Lung (tissue), 12 donors: ENCODE data around the gene GABRG3. TPM values are rescaled to one million over a fixed set of nuclear protein-coding genes. Genes with fewer than 3 reads are reported as not detected.
A peak's percentile ranks its signal among the peaks of the same experiment; 100 is the strongest.

Experiments used
- ATAC-seq: fragments of 200-7000 bp; cut with Tn5 transposase; one replicate; pipeline ENCODE4 v1.9.1; 2020; ENCODE audit warnings: moderate number of reproducible peaks; ENCODE audit not compliant: insufficient read depth, low FRiP score
- DNase-seq, 3 donors: peaks; one replicate each; pipeline ENCODE4 v3.0.0-alpha.2; 2013 to 2017
- H3K27ac ChIP-seq, 2 donors: one replicate each; pipeline ENCODE4 v1.5.1; 2013; ENCODE audit warnings: mild to moderate bottlenecking in 2 of 2, moderate library complexity in 2 of 2, control low read depth in 1 of 2, inconsistent platforms in 1 of 2, low read depth in 1 of 2, low read length in 1 of 2
- H3K27me3 ChIP-seq, 3 donors: one replicate each; pipeline ENCODE4 v1.5.1; 2013; ENCODE audit warnings: low read length in 2 of 3; ENCODE audit not compliant: control insufficient read depth in 3 of 3, insufficient read depth in 3 of 3
- H3K36me3 ChIP-seq, 4 donors: one replicate each; pipeline ENCODE4 v1.5.1; 2013; ENCODE audit warnings: low read length in 4 of 4, mild to moderate bottlenecking in 1 of 4, moderate library complexity in 1 of 4; ENCODE audit not compliant: control insufficient read depth in 4 of 4, insufficient read depth in 4 of 4
- H3K4me1 ChIP-seq, 5 donors: one replicate each; pipeline ENCODE4 v1.5.1; 2013; ENCODE audit warnings: low read length in 5 of 5, mild to moderate bottlenecking in 2 of 5, moderate library complexity in 1 of 5; ENCODE audit not compliant: control insufficient read depth in 5 of 5, insufficient read depth in 5 of 5
- H3K4me3 ChIP-seq: one replicate; pipeline ENCODE4 v1.5.1; 2013; ENCODE audit warnings: mild to moderate bottlenecking, control low read depth, moderate library complexity
- H3K9ac ChIP-seq, 2 donors: one replicate each; pipeline ENCODE4 v1.5.1; 2013; ENCODE audit warnings: low read length in 2 of 2, control low read depth in 1 of 2; ENCODE audit not compliant: insufficient read depth in 1 of 2
- H3K9me3 ChIP-seq, 4 donors: one replicate each; pipeline ENCODE4 v1.5.1; 2013; ENCODE audit warnings: low read length in 3 of 4, mild to moderate bottlenecking in 1 of 4, moderate library complexity in 1 of 4; ENCODE audit not compliant: control insufficient read depth in 4 of 4, insufficient read depth in 3 of 4
- WGBS, 2 donors: extraction: QIAGEN DNeasy Blood & Tissue Kit; methylation state at CpG; one replicate each; pipeline ENCODE4 v1.1.7; 2013; 5-methylcytosine and 5-hydroxymethylcytosine counted together
- polyA plus RNA-seq, 2 donors: library from polyadenylated mRNA; stranded (reverse); fragments of 200-250 nt; gene quantifications; one replicate each; pipeline ENCODE4 v1.2.1, GENCODE V29; 2013
- total RNA-seq, 2 donors: library from RNA; depleted of rRNA in 1 of 2; stranded (reverse); fragments of >200 nt in 1 of 2; gene quantifications; one replicate each; pipeline ENCODE4 v1.2.1, GENCODE V29; 2014 to 2021
- TF ChIP-seq, protein P1 (sequence below): IDR thresholded peaks from 2 replicates; pipeline ENCODE4 v1.5.1; 2012; ENCODE audit warnings: mild to moderate bottlenecking; ENCODE audit errors: control extremely low read depth, extremely low read depth
- donor health status: control.
- donor health status: control.
- donor health status: Bipolar disorder and iron deficiency.
- donor health status: healthy.
- donor health status: DM: yes; HTN: yes; CAD: no.

Gene GABRG3
- total and polyA plus RNA-seq, 4 donors, result 16.9 TPM; not detected in 3

DNA sequence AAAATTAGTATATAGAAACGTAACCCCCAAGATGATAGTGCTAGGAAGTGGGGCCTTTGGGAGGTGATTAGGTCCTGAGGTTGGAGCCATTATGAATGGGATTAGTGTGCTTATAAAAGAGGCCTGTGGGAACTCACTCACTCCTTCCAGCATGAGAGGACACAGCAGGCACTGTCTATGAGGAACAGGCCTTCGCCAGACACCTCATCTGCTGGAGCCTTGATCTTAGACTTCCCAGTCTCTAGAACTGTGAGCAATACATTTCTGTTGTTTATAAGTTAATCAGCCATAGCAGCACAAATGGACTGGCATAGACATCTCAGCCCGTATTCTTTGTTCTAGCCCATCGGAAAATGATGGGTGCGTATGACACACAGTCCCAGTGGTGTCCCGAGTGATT lies 152.3 kb downstream of the GABRG3 start:
- no peaks in the 10 kb centered on the region for H3K36me3 ChIP-seq
- 87 to 91% methylated on average over 6 of the region's 6 CpGs for WGBS, 2 donors
- H3K4me3 ChIP-seq, result no peak overlapping the region
- DNase-seq, result peak; percentile 48 to 76 (median 54)
- H3K9me3 ChIP-seq, result peaks cover 0 to 11% (median under 1%) of the 10 kb centered on the region in 4 donors
- peaks cover 0 to 18% (median 0%) of the 10 kb centered on the region in 5 donors for H3K4me1 ChIP-seq
- no peak for ATAC-seq
- no peak overlapping the region for H3K27ac ChIP-seq
- no peaks in the 10 kb centered on the region for H3K27me3 ChIP-seq
- no peak overlapping the region for H3K9ac ChIP-seq
- TF ChIP-seq, protein P1, sequence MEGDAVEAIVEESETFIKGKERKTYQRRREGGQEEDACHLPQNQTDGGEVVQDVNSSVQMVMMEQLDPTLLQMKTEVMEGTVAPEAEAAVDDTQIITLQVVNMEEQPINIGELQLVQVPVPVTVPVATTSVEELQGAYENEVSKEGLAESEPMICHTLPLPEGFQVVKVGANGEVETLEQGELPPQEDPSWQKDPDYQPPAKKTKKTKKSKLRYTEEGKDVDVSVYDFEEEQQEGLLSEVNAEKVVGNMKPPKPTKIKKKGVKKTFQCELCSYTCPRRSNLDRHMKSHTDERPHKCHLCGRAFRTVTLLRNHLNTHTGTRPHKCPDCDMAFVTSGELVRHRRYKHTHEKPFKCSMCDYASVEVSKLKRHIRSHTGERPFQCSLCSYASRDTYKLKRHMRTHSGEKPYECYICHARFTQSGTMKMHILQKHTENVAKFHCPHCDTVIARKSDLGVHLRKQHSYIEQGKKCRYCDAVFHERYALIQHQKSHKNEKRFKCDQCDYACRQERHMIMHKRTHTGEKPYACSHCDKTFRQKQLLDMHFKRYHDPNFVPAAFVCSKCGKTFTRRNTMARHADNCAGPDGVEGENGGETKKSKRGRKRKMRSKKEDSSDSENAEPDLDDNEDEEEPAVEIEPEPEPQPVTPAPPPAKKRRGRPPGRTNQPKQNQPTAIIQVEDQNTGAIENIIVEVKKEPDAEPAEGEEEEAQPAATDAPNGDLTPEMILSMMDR, result no peak

DNA sequence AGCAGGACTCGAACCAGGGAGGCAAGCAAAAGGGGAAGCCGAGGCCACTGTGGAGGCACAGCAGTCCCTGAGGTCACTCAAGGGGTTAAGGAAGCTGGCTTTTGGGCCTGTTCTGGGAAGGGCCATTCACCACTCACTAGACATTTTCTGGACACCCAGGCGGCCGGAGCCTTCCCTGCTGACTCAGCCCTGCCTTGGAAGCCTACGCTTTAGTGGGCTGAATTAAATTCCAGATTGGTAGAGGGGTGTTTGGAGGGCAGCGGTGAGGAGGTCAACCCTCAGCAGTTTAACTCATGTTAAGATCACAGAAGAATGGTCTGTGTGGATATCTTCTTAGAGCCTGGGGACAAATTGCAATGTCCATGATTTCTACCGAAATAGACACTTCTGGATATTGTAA lies 152.8 kb downstream of the GABRG3 start:
- WGBS, 2 donors, result 84 to 86% methylated on average over 7 of the region's 7 CpGs
- no peak overlapping the region for H3K9ac ChIP-seq

DNA sequence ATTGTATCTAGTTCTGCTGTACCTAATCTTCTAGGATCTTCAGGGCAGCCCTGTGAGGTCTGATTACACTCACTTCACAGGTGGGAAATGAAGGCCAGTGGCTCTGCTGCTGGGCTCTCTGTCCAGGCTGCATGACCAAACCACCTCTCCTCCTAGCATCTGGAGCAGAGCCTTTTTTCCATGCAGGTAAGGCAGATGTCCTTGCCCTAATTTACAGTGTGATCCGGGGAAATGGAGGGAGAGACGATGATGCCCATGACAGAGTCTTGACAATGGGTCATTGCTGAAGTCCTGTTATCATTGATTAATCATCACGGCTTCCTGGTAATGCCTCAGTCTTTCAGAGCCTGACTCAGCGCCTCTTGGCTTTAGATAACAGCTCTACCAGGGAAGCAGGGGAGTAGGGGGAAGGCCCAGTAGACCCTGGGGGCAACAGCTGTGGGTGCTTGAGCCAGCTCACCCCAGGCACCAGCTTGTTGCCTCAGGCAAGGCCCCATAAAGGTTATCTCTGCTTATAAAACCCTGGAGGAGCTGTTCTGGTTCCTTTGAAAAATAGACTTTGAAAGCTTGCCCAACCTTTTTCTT lies 153.4 kb downstream of the GABRG3 start:
- Histone ChIP-seq H3K9ac (no peak overlapping the region), H3K27me3 (no peaks in the 10 kb centered on the region), H3K27ac (no peak overlapping the region), H3K9me3 (peaks cover 0 to 11% (median 2%) of the 10 kb centered on the region in 4 donors), H3K4me1 (peaks cover 0 to 18% (median 0%) of the 10 kb centered on the region in 5 donors), H3K36me3 (no peaks in the 10 kb centered on the region), H3K4me3 (no peak overlapping the region)
- TF ChIP-seq, protein P1, result no peak
- DNase-seq (no peak), ATAC-seq (no peak)
- 63 to 76% methylated on average over 4 of the region's 4 CpGs for WGBS, 2 donors

More for the DNA sequence above, 152.8 kb downstream of the GABRG3 start:
- peak in 2 of 3 donors; percentile 16 to 34 for DNase-seq
- H3K9me3 ChIP-seq, result peaks cover 0 to 11% (median 2%) of the 10 kb centered on the region in 4 donors
- TF ChIP-seq, protein P1, result no peak
- H3K27ac ChIP-seq, result no peak overlapping the region
- H3K36me3 ChIP-seq, result no peaks in the 10 kb centered on the region
- H3K27me3 ChIP-seq, result no peaks in the 10 kb centered on the region
- H3K4me1 ChIP-seq, result peaks cover 0 to 18% (median 0%) of the 10 kb centered on the region in 5 donors
- no peak overlapping the region for H3K4me3 ChIP-seq
- ATAC-seq, result no peak

DNA sequence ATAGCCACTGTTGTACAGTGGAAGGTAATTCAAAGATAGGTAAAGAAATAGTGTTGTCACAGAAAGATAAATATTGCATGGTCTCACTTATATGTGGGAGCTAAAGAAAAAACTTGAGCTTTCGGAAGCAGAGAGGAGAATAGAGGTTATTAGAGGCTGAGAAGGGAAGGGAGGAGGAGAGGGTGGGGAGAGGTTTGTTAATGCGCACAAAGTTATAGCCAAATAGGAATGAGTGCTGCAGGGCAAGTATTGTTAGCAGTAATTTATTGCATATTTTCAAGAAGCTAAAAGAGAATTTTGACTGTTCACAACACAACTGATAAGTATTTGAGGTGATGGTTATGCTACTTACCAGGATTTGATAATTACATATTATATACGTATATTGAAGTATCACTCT lies 154.2 kb downstream of the GABRG3 start:
- H3K36me3 ChIP-seq, result no peaks in the 10 kb centered on the region
- no peak overlapping the region for H3K27ac ChIP-seq
- WGBS, 2 donors, result 94 to 96% methylated on average over 3 of the region's 3 CpGs
- ATAC-seq (no peak), DNase-seq (no peak)
- peaks cover 0 to 16% (median 0%) of the 10 kb centered on the region in 5 donors for H3K4me1 ChIP-seq
- TF ChIP-seq, protein P1, result no peak
- no peak overlapping the region for H3K9ac ChIP-seq
- H3K9me3 ChIP-seq, result peaks cover 0 to 9% (median 2%) of the 10 kb centered on the region in 4 donors
- H3K27me3 ChIP-seq, result no peaks in the 10 kb centered on the region
- H3K4me3 ChIP-seq, result no peak overlapping the region
